SK-N-SH (cell line): ENCODE data around the gene NRDE2. TPM values are rescaled to one million over a fixed set of nuclear protein-coding genes. Genes with fewer than 3 reads are reported as not detected.

Experiments
- CTCF ChIA-PET: fragments of 300-600, 350-600 bp; formaldehyde crosslinking; extraction: SDS; loops from one replicate; lab custom pipeline; 2021; lab: Yijun Ruan, JAX
- POLR2A ChIA-PET: fragments of 350-600 bp; sonication (Branson Sonifier 250); formaldehyde crosslinking; extraction: SDS; loops from one replicate; lab custom pipeline; 2020; ENCODE audit warnings: antibody characterized with exemption, inconsistent platforms; lab: Yijun Ruan, JAX
- DNase-seq: peaks from one replicate; pipeline ENCODE4 v3.0.0; 2012
- H2AFZ ChIP-seq: fragments of 200-600 bp; sonication (generic); 2 replicates; pipeline ENCODE4 v1.8.1; 2016; ENCODE audit warnings: antibody characterized with exemption, mild to moderate bottlenecking, low read depth
- H3F3A ChIP-seq: fragments of 200-600 bp; sonication (generic); replicated peaks from 2 replicates; pipeline ENCODE3; 2016; ENCODE audit warnings: antibody characterized with exemption, mild to moderate bottlenecking; ENCODE audit not compliant: insufficient read depth
- H3K27ac ChIP-seq, 2 experiments: fragments of 200-500 bp in 1 of 2; fragments of 200-600 bp in 1 of 2; sonication (Bioruptor generic) in 1 of 2; sonication (generic), shearing (Covaris generic) in 1 of 2; 2 replicates each; pipeline versions ENCODE4 v1.5.1 to v1.6.1; 2014 to 2016; ENCODE audit warnings: low read depth in 2 of 2, inconsistent platforms in 1 of 2, low read length in 1 of 2, mild to moderate bottlenecking in 1 of 2, mixed read lengths in 1 of 2
- H3K27me3 ChIP-seq: fragments of 200-600 bp; sonication (generic), shearing (Covaris generic); 2 replicates; pipeline ENCODE4 v1.6.1; 2016; ENCODE audit warnings: mixed run types; ENCODE audit not compliant: insufficient read depth
- H3K36me3 ChIP-seq, 2 experiments: fragments of 200-500 bp in 1 of 2; fragments of 200-600 bp in 1 of 2; sonication (Bioruptor generic) in 1 of 2; sonication (generic) in 1 of 2; replicated peaks in 1 of 2; 2 replicates each; pipeline versions ENCODE3 to v1.5.1; 2014 to 2016; ENCODE audit warnings: low read length in 1 of 2, mild to moderate bottlenecking in 1 of 2; ENCODE audit not compliant: insufficient read depth in 2 of 2, control insufficient read depth in 1 of 2
- H3K4me1 ChIP-seq, 2 experiments: fragments of 200-500 bp in 1 of 2; fragments of 200-600 bp in 1 of 2; sonication (Bioruptor generic) in 1 of 2; sonication (generic), shearing (Covaris generic) in 1 of 2; 2 replicates each; pipeline versions ENCODE4 v1.5.1 to v1.6.1; 2014 to 2016; ENCODE audit warnings: low read depth in 1 of 2, low read length in 1 of 2, mixed run types in 1 of 2; ENCODE audit not compliant: insufficient read depth in 2 of 2, control insufficient read depth in 1 of 2
- H3K4me2 ChIP-seq: fragments of 200-600 bp; sonication (generic), shearing (Covaris generic); 2 replicates; pipeline ENCODE4 v1.6.1; 2017; ENCODE audit warnings: mixed run types
- H3K4me3 ChIP-seq, 2 experiments: fragments of 200-500 bp in 1 of 2; fragments of 200-600 bp in 1 of 2; sonication (Bioruptor generic) in 1 of 2; sonication (generic), shearing (Covaris generic) in 1 of 2; 2 replicates each; pipeline versions ENCODE4 v1.5.1 to v1.8.1; 2014 to 2016; ENCODE audit warnings: low read depth in 2 of 2, inconsistent platforms in 1 of 2, low read length in 1 of 2, mild to moderate bottlenecking in 1 of 2, mixed read lengths in 1 of 2, moderate library complexity in 1 of 2
- H3K79me2 ChIP-seq: fragments of 200-600 bp; sonication (generic); 2 replicates; pipeline ENCODE4 v1.8.1; 2017; ENCODE audit warnings: mild to moderate bottlenecking; ENCODE audit not compliant: insufficient read depth
- H3K9ac ChIP-seq: fragments of 200-600 bp; sonication (generic); 2 replicates; pipeline ENCODE4 v1.6.1; 2017; ENCODE audit warnings: mixed run types
- H3K9me2 ChIP-seq: fragments of 200-600 bp; sonication (generic); 2 replicates; pipeline ENCODE4 v1.6.1; 2017; ENCODE audit warnings: mixed run types
- H3K9me3 ChIP-seq: fragments of 200-600 bp; sonication (generic); 2 replicates; pipeline ENCODE4 v1.6.1; 2017; ENCODE audit warnings: mixed run types, mild to moderate bottlenecking, moderate library complexity
- H4K20me1 ChIP-seq: fragments of 200-600 bp; sonication (generic); 2 replicates; pipeline ENCODE4 v1.6.1; 2017; ENCODE audit warnings: mild to moderate bottlenecking, mixed run types; ENCODE audit not compliant: insufficient read depth
- ELF1 ChIP-seq: IDR thresholded peaks from 2 replicates; pipeline ENCODE4 v1.4.0; 2012
- EZH2phosphoT487 ChIP-seq: fragments of 200-600 bp; sonication (generic); IDR thresholded peaks from 2 replicates; pipeline ENCODE4 v1.6.1; 2017; ENCODE audit warnings: low read depth, mixed run types, mild to moderate bottlenecking, antibody characterized with exemption, moderate library complexity, borderline replicate concordance
- FOSL2 ChIP-seq: IDR thresholded peaks from 2 replicates; pipeline ENCODE4 v1.4.0; 2012; ENCODE audit warnings: low read depth, mild to moderate bottlenecking, moderate library complexity, borderline replicate concordance
- FOXJ3 ChIP-seq: sonication (generic); formaldehyde crosslinking; IDR thresholded peaks from 2 replicates; pipeline ENCODE4 v1.5.1; 2020; ENCODE audit warnings: mild to moderate bottlenecking, missing genetic modification reagents
- GABPA ChIP-seq: IDR thresholded peaks from 2 replicates; pipeline ENCODE4 v1.4.0; 2012; ENCODE audit warnings: low read depth, mild to moderate bottlenecking
- GATA2 ChIP-seq: sonication (generic); formaldehyde crosslinking; IDR thresholded peaks from 2 replicates; pipeline ENCODE4 v1.5.0; 2020; ENCODE audit warnings: mild to moderate bottlenecking, missing genetic modification reagents
- JUND ChIP-seq: IDR thresholded peaks from 2 replicates; pipeline ENCODE4 v1.4.0; 2012
- MXI1 ChIP-seq: IDR thresholded peaks from 2 replicates; pipeline ENCODE4 v1.6.1; 2012; ENCODE audit warnings: mild to moderate bottlenecking, low read depth, low read length, improper control_type of control experiment
- NFIC ChIP-seq: IDR thresholded peaks from 2 replicates; pipeline ENCODE4 v1.4.0; 2012; ENCODE audit warnings: borderline replicate concordance
- NRF1 ChIP-seq: IDR thresholded peaks from 2 replicates; pipeline ENCODE4 v1.6.1; 2012; ENCODE audit warnings: low read depth, mild to moderate bottlenecking, low read length
- RAD21 ChIP-seq: IDR thresholded peaks from 2 replicates; pipeline ENCODE4 v1.6.1; 2012; ENCODE audit warnings: mild to moderate bottlenecking, low read length
- RCOR1 ChIP-seq: fragments of 150-350 bp; IDR thresholded peaks from 2 replicates; pipeline ENCODE4 v1.6.1; 2017; ENCODE audit warnings: antibody characterized with exemption, low read length
- RFX5 ChIP-seq: IDR thresholded peaks from 2 replicates; pipeline ENCODE4 v1.6.1; 2012; ENCODE audit warnings: mild to moderate bottlenecking, improper control_type of control experiment, low read length
- RXRA ChIP-seq: IDR thresholded peaks from 2 replicates; pipeline ENCODE4 v1.4.0; 2012; ENCODE audit warnings: low read depth, mild to moderate bottlenecking, borderline replicate concordance
- SIN3A ChIP-seq: IDR thresholded peaks from 2 replicates; pipeline ENCODE4 v1.6.1; 2012; ENCODE audit warnings: low read depth, mild to moderate bottlenecking, low read length, moderate library complexity, borderline replicate concordance
- TAF1 ChIP-seq: IDR thresholded peaks from 2 replicates; pipeline ENCODE4 v1.6.1; 2012; ENCODE audit warnings: low read depth, mild to moderate bottlenecking, low read length, moderate library complexity, borderline replicate concordance
- TCF12 ChIP-seq: IDR thresholded peaks from 2 replicates; pipeline ENCODE4 v1.4.0; 2012
- TEAD4 ChIP-seq: IDR thresholded peaks from 2 replicates; pipeline ENCODE4 v1.4.0; 2012; ENCODE audit warnings: mild to moderate bottlenecking, borderline replicate concordance; ENCODE audit not compliant: insufficient read depth
- WGBS: methylation state at CpG from one replicate; pipeline ENCODE4 v1.1.6; 2017; ENCODE audit warnings: low lambda C conversion rate; 5-methylcytosine and 5-hydroxymethylcytosine counted together
- polyA plus RNA-seq, 3 experiments: library from polyadenylated mRNA; depleted of rRNA; stranded (reverse); fragments of >200 nt; gene quantifications; 2 replicates each; pipeline ENCODE4 v1.2.3, GENCODE V29; 2012
- TF ChIP-seq, protein P1 (sequence below): fragments of 150-350 bp; IDR thresholded peaks from 2 replicates; pipeline ENCODE4 v1.6.1; 2016; ENCODE audit warnings: mild to moderate bottlenecking, low read depth, low read length
- TF ChIP-seq, protein P2 (sequence below): fragments of 150-350 bp; IDR thresholded peaks from 2 replicates; pipeline ENCODE4 v1.6.1; 2017; ENCODE audit warnings: antibody characterized with exemption, low read length, low read depth, borderline replicate concordance
- TF ChIP-seq, protein P3 (sequence below): IDR thresholded peaks from 2 replicates; pipeline ENCODE4 v1.4.0; 2012; ENCODE audit warnings: low read depth, borderline replicate concordance

Gene NRDE2
- polyA plus RNA-seq, 1 of the 3 experiments (the other 2 are of a cell fraction) = 11.3 TPM

DNA sequence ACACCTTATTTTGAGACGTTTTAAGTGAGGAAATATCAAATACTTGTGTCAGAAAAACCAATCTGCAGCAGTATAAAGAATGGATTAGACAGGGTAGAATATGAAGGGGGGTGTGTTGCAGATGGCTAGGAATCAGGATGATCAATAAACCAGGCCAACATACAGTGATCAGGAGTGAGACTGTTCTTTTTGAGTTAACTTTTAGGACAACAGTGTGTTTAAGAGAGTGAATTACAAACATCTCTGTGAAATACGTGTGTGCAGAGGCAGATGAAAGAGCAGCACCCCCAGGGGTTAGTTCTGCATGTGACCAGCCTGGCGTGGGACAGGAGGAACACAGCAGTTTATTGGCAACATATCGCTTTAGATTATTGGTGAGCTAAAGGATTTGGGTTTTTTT lies 10.6 kb upstream of the NRDE2 start:
- Histone ChIP-seq H3K9me3 (no peaks in the 10 kb centered on the region), H2AFZ (no peak overlapping the region), H3K79me2 (no peaks in the 10 kb centered on the region), H3K27me3 (peaks cover 7% of the 10 kb centered on the region; the same call in 1 of the 2 replicates), H3K27ac (no peak overlapping the region), H3K36me3 (no peaks in the 10 kb centered on the region), H3K4me3 (no peak overlapping the region), H4K20me1 (no peaks in the 10 kb centered on the region), H3K9ac (no peak overlapping the region), H3K9me2 (no peaks in the 10 kb centered on the region), H3K4me2 (no peak overlapping the region), H3K4me1 (no peaks in the 10 kb centered on the region), H3F3A (no peaks in the 10 kb centered on the region)
- no peak for DNase-seq
- CTCF ChIA-PET = interaction anchor here (0.8 to 2.3 kb wide), 2 partner anchors 38 to 58 kb away, joined by 3 to 5 read pairs; no protein-coding TSS in a partner anchor
- TF ChIP-seq, protein P1, sequence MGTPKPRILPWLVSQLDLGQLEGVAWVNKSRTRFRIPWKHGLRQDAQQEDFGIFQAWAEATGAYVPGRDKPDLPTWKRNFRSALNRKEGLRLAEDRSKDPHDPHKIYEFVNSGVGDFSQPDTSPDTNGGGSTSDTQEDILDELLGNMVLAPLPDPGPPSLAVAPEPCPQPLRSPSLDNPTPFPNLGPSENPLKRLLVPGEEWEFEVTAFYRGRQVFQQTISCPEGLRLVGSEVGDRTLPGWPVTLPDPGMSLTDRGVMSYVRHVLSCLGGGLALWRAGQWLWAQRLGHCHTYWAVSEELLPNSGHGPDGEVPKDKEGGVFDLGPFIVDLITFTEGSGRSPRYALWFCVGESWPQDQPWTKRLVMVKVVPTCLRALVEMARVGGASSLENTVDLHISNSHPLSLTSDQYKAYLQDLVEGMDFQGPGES = no peak
- no peak for TF ChIP-seq GATA2 (CRISPR knock-in tag)
- no peak for TF ChIP-seq NFIC
- no peak for TF ChIP-seq TEAD4
- TF ChIP-seq NRF1 = no peak
- TF ChIP-seq ELF1 = no peak
- TF ChIP-seq JUND = no peak
- TF ChIP-seq, protein P2, sequence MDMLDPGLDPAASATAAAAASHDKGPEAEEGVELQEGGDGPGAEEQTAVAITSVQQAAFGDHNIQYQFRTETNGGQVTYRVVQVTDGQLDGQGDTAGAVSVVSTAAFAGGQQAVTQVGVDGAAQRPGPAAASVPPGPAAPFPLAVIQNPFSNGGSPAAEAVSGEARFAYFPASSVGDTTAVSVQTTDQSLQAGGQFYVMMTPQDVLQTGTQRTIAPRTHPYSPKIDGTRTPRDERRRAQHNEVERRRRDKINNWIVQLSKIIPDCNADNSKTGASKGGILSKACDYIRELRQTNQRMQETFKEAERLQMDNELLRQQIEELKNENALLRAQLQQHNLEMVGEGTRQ = no peak
- TF ChIP-seq RXRA = no peak
- TF ChIP-seq FOSL2 = no peak
- no peak for TF ChIP-seq TAF1
- TF ChIP-seq RAD21 = no peak
- TF ChIP-seq MXI1 = no peak
- no peak for TF ChIP-seq SIN3A
- TF ChIP-seq EZH2phosphoT487 = no peak
- TF ChIP-seq RFX5 = no peak
- no peak for TF ChIP-seq RCOR1
- TF ChIP-seq TCF12 = no peak
- 53% methylated on average over 4 of the region's 4 CpGs for WGBS
- POLR2A ChIA-PET = no interaction called here

DNA sequence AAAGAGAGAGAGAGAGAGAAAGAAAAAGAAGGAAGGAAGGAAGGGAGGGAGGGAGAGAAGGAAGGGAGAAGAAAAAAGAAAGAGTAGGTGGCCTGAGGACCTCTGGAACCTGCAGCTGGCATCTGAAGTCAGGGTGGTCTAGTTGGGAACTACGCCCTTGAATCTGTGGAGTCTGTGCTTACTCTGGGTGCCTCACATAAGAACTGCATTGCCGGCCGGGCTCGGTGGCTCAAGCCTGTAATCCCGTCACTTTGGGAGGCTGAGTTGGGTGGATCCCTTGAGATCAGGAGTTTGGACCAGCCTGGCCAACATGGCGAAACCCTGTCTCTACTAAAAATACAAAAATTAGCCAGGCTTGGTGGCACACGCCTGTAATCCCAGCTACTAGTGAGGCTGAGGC lies 10.0 kb upstream of the NRDE2 start:
- CTCF ChIA-PET = interaction anchor here (2.3 kb wide), 1 partner anchor 58 kb away, joined by 5 read pairs; no protein-coding TSS in a partner anchor
- Histone ChIP-seq H3K79me2 (no peaks in the 10 kb centered on the region), H3K27ac (no peak overlapping the region), H4K20me1 (no peaks in the 10 kb centered on the region), H3K27me3 (peaks cover 10% of the 10 kb centered on the region; the same call in 1 of the 2 replicates), H3K4me1 (no peaks in the 10 kb centered on the region), H2AFZ (no peak overlapping the region), H3K9ac (no peak overlapping the region), H3F3A (no peaks in the 10 kb centered on the region), H3K9me2 (no peaks in the 10 kb centered on the region), H3K9me3 (no peaks in the 10 kb centered on the region), H3K4me2 (no peak overlapping the region), H3K4me3 (no peak overlapping the region), H3K36me3 (no peaks in the 10 kb centered on the region)
- TF ChIP-seq FOXJ3 (CRISPR knock-in tag) (no peak), GATA2 (CRISPR knock-in tag) (no peak), RAD21 (no peak), RFX5 (no peak), GABPA (no peak), TAF1 (no peak), TCF12 (no peak), TEAD4 (no peak), SIN3A (no peak), MXI1 (no peak), FOSL2 (no peak)
- TF ChIP-seq, protein P3, sequence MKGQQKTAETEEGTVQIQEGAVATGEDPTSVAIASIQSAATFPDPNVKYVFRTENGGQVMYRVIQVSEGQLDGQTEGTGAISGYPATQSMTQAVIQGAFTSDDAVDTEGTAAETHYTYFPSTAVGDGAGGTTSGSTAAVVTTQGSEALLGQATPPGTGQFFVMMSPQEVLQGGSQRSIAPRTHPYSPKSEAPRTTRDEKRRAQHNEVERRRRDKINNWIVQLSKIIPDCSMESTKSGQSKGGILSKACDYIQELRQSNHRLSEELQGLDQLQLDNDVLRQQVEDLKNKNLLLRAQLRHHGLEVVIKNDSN = no peak
- TF ChIP-seq, protein P2 = no peak
- TF ChIP-seq, protein P1 = no peak
- WGBS = 71% methylated on average over 7 of the region's 7 CpGs
- DNase-seq = no peak
- POLR2A ChIA-PET = no interaction called here
